Panc1 (cell line): Measurements from ENCODE around the gene MTARC2. TPM values are rescaled to one million over a fixed set of nuclear protein-coding genes. Genes with fewer than 3 reads are reported as not detected.

Experiments
- ATAC-seq: fragments of 200-7000 bp; cut with Tn5 transposase; 2 replicates; pipeline ENCODE4 v1.9.1; 2020; ENCODE audit warnings: mild to moderate bottlenecking, moderate library complexity
- BruUV-seq: library from RNA; stranded (reverse); fragments of 400-500 nt; replicated peaks from 2 replicates; lab custom pipeline; 2021; lab: Mats Ljungman, UMichigan
- CTCF ChIA-PET: fragments of 300-600 bp; sonication (Branson Sonifier 250); formaldehyde crosslinking; loops from one replicate; lab custom pipeline; 2022; ENCODE audit warnings: antibody characterized with exemption; lab: Charles Lee
- POLR2A ChIA-PET: fragments of 300-600 bp; sonication (Branson Sonifier 250); formaldehyde crosslinking; loops from one replicate; lab custom pipeline; 2022; ENCODE audit warnings: antibody characterized with exemption; lab: Charles Lee
- DNase-seq: peaks from one replicate; pipeline ENCODE4 v3.0.0-alpha.2; 2010; ENCODE audit warnings: low read depth, low spot score
- H3K27ac ChIP-seq: 2 replicates; pipeline ENCODE4 v1.5.1; 2011; ENCODE audit warnings: mild to moderate bottlenecking, low read length, inconsistent platforms
- H3K27me3 ChIP-seq: fragments of 200-500 bp; sonication (Bioruptor generic); 2 replicates; pipeline ENCODE4 v1.6.0; 2014; ENCODE audit warnings: low read length, inconsistent platforms; ENCODE audit not compliant: control insufficient read depth, insufficient read depth
- H3K36me3 ChIP-seq: fragments of 200-500 bp; sonication (Bioruptor generic); 2 replicates; pipeline ENCODE4 v1.5.1; 2014; ENCODE audit warnings: inconsistent platforms, mild to moderate bottlenecking, low read length, moderate library complexity; ENCODE audit not compliant: control insufficient read depth, insufficient read depth
- H3K4me1 ChIP-seq: 2 replicates; pipeline ENCODE4 v1.5.1; 2011; ENCODE audit warnings: inconsistent platforms, mild to moderate bottlenecking, low read length, moderate library complexity; ENCODE audit not compliant: control insufficient read depth, insufficient read depth
- H3K4me3 ChIP-seq, 2 experiments: 2 replicates each; pipeline ENCODE4 v1.5.1; 2011 to 2012; ENCODE audit warnings: low read depth in 2 of 2, low read length in 2 of 2, mild to moderate bottlenecking in 2 of 2, inconsistent platforms in 1 of 2, moderate library complexity in 1 of 2
- H3K9me3 ChIP-seq: fragments of 200-500 bp; sonication (Bioruptor generic); 2 replicates; pipeline ENCODE4 v1.5.1; 2014; ENCODE audit warnings: low read depth, mild to moderate bottlenecking, inconsistent platforms, low read length, moderate library complexity; ENCODE audit not compliant: control insufficient read depth, insufficient read depth
- CTCF ChIP-seq: fragments of 450-650 bp; IDR thresholded peaks from 2 replicates; pipeline ENCODE4 v1.5.1; 2017; ENCODE audit warnings: mild to moderate bottlenecking
- POLR2AphosphoS5 ChIP-seq: IDR thresholded peaks from 2 replicates; pipeline ENCODE4 v1.6.1; 2012; ENCODE audit warnings: mild to moderate bottlenecking, low read depth, low read length, moderate library complexity
- REST ChIP-seq, 2 experiments: IDR thresholded peaks; 2 replicates each; pipeline ENCODE4 v1.6.1; 2011 to 2012; ENCODE audit warnings: low read depth in 2 of 2, control low read depth in 1 of 2, low read length in 1 of 2, mild to moderate bottlenecking in 1 of 2, moderate library complexity in 1 of 2; ENCODE audit not compliant: insufficient read depth in 1 of 2
- SIN3A ChIP-seq: IDR thresholded peaks from 2 replicates; pipeline ENCODE4 v1.6.1; 2012; ENCODE audit warnings: low read depth, mild to moderate bottlenecking, low read length, moderate library complexity, borderline replicate concordance; ENCODE audit not compliant: insufficient read depth
- TCF7L2 ChIP-seq: IDR thresholded peaks from 2 replicates; pipeline ENCODE4 v1.6.1; 2011; ENCODE audit warnings: mild to moderate bottlenecking, low read depth, low read length, inconsistent platforms
- in situ Hi-C: cut with HindIII; loops from 2 replicates; pipeline ENCODE4 v1.10.0; 2016; ENCODE audit warnings: low sequenced_read_pairs, low pct_unique_long_range_greater_than_20kb
- intact Hi-C: fragments of 100-400 bp; cut with micrococcal nuclease; formaldehyde crosslinking; loops from one replicate; pipeline ENCODE4 v1.10.0; 2022; ENCODE audit not compliant: unreplicated experiment
- total RNA-seq: library from RNA; stranded (reverse); gene quantifications from one replicate; pipeline ENCODE4 v1.2.1, GENCODE V29; 2021; ENCODE audit not compliant: unreplicated experiment

MTARC2 gene
- total RNA-seq, 1 experiment from 2014 or later, result 10.1 TPM

GRCh38 chr1:220784751-220785150 lies 36.6 kb downstream of the MTARC2 start:
- DNase-seq (no peak), ATAC-seq (no peak)
- ChIA-PET POLR2A (no interaction called here), CTCF (interaction anchor here (0.6 kb wide), 1 partner anchor 8 kb away, joined by 3 read pairs; no protein-coding TSS in a partner anchor)
- TF ChIP-seq CTCF, result no peak
- TF ChIP-seq TCF7L2, result no peak
- no peak for TF ChIP-seq SIN3A
- no peak for TF ChIP-seq REST (IDR thresholded peaks at IDR 0.05; ENCODE audit: insufficient read depth in 1 of 2, low read depth in 2 of 2, low read length in 1 of 2)
- TF ChIP-seq POLR2AphosphoS5, result no peak
- Histone ChIP-seq H3K4me1 (no peaks in the 10 kb centered on the region), H3K27me3 (no peaks in the 10 kb centered on the region), H3K9me3 (no peaks in the 10 kb centered on the region), H3K27ac (no peak overlapping the region), H3K36me3 (no peaks in the 10 kb centered on the region; the same call in 1 of the 2 replicates), H3K4me3 (no peak overlapping the region)
- in situ Hi-C loops (no loop called here), intact Hi-C loops (no loop called here)
- no TSS peak for BruUV-seq

- Histone ChIP-seq H3K4me3 (no peak overlapping the region), H3K27ac (no peak overlapping the region), H3K36me3 (no peaks in the 10 kb centered on the region; the same call in 1 of the 2 replicates), H3K9me3 (no peaks in the 10 kb centered on the region), H3K27me3 (no peaks in the 10 kb centered on the region), H3K4me1 (no peaks in the 10 kb centered on the region)
- in situ Hi-C loops, result no loop called here
- intact Hi-C loops, result no loop called here
- BruUV-seq, result no TSS peak
- no peak for TF ChIP-seq REST (IDR thresholded peaks at IDR 0.05; ENCODE audit: insufficient read depth in 1 of 2, low read depth in 2 of 2, low read length in 1 of 2)
- TF ChIP-seq SIN3A, result no peak
- TF ChIP-seq TCF7L2, result no peak
- no peak for TF ChIP-seq POLR2AphosphoS5
- no peak for TF ChIP-seq CTCF
- POLR2A ChIA-PET, result no interaction called here
- DNase-seq, result no peak
- peak; percentile 35; the same call in 1 of the 2 replicates for ATAC-seq
- CTCF ChIA-PET, result interaction anchor here (0.6 kb wide), 1 partner anchor 9 kb away, joined by 3 read pairs; no protein-coding TSS in a partner anchor
These were observed 37.3 kb downstream of the MTARC2 start for GRCh38 chr1:220785166-220786056.
